ENCODE results near the gene PHF21A. TPM values are rescaled to one million over a fixed set of nuclear protein-coding genes. Genes with fewer than 3 reads are reported as not detected.

PHF21A gene
- total RNA-seq, 1 donor from 2014 or later: 69.3 TPM

DNA sequence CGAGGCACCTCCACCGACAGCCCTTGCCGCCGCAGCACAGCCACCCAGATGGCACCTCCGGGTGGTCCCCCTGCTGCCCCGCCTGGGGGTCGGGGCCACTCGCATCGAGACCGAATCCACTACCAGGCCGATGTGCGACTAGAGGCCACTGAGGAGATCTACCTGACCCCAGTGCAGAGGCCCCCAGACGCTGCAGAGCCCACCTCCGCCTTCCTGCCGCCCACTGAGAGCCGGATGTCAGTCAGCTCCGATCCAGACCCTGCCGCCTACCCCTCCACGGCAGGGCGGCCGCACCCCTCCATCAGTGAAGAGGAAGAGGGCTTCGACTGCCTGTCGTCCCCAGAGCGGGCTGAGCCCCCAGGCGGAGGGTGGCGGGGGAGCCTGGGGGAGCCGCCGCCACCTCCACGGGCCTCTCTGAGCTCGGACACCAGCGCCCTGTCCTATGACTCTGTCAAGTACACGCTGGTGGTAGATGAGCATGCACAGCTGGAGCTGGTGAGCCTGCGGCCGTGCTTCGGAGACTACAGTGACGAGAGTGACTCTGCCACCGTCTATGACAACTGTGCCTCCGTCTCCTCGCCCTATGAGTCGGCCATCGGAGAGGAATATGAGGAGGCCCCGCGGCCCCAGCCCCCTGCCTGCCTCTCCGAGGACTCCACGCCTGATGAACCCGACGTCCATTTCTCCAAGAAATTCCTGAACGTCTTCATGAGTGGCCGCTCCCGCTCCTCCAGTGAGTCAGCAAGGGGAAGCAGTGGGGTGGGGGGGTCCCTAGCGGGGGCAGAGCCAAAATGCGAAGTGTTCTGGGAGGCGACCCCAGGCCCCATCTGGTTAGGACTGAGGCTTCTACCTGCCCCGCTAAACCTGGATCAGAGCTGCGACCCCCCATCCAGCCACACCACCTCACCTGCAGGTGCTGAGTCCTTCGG lies 218.5 kb downstream of the PHF21A start:
- H3K36me3 Mint-ChIP-seq (ENCODE audit: low read depth, unreplicated experiment): peaks cover 5% of the 10 kb centered on the region
- H4K20me1 ChIP-seq (ENCODE audit: insufficient read depth, low read length): peaks cover 14% of the 10 kb centered on the region

DNA sequence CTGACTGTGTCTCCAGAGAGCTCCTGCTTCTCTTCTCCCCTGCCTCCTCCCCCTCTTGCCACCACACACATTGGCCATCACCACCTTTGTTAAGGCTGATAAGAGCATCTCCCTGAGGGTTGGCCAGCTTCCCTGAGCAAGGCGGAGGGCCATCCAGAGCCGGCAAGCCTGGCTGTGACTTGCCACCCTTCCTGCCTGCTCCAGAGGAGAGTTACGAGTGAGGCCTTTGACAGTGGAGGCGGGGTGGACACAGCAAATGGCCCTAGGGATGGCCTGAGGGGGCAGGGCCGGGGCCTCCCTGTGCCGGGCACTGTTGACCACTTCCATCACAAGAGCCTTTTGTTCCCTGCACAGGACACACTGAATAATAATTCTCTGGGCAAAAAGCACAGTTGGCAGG lies 219.6 kb downstream of the PHF21A start:
- H3K27ac ChIP-seq (ENCODE audit: low read depth, low read length): no peak overlapping the region
- Mint-ChIP-seq H3K27ac (ENCODE audit: unreplicated experiment) (no peak overlapping the region), H3K9me3 (ENCODE audit: unreplicated experiment) (peaks cover 2% of the 10 kb centered on the region), H3K4me3 (ENCODE audit: unreplicated experiment) (no peak overlapping the region), H3K27me3 (ENCODE audit: low read depth, unreplicated experiment) (peaks cover 4% of the 10 kb centered on the region), H3K36me3 (ENCODE audit: low read depth, unreplicated experiment) (peaks cover 5% of the 10 kb centered on the region), H3K4me1 (ENCODE audit: low read depth, unreplicated experiment) (peaks cover 6% of the 10 kb centered on the region)
- no peaks in the 10 kb centered on the region for H3K36me3 ChIP-seq (ENCODE audit: insufficient read depth, low read length)
- no peak overlapping the region for H3K9ac ChIP-seq (ENCODE audit: low read length)
- H3K27me3 ChIP-seq (ENCODE audit: insufficient read depth, low read length): no peaks in the 10 kb centered on the region
- H3K9me3 ChIP-seq (ENCODE audit: insufficient read depth, low read depth, low read length): no peaks in the 10 kb centered on the region
- H3K4me1 ChIP-seq (ENCODE audit: insufficient read depth, low read length): peaks cover 18% of the 10 kb centered on the region
- TF ChIP-seq, protein P1, sequence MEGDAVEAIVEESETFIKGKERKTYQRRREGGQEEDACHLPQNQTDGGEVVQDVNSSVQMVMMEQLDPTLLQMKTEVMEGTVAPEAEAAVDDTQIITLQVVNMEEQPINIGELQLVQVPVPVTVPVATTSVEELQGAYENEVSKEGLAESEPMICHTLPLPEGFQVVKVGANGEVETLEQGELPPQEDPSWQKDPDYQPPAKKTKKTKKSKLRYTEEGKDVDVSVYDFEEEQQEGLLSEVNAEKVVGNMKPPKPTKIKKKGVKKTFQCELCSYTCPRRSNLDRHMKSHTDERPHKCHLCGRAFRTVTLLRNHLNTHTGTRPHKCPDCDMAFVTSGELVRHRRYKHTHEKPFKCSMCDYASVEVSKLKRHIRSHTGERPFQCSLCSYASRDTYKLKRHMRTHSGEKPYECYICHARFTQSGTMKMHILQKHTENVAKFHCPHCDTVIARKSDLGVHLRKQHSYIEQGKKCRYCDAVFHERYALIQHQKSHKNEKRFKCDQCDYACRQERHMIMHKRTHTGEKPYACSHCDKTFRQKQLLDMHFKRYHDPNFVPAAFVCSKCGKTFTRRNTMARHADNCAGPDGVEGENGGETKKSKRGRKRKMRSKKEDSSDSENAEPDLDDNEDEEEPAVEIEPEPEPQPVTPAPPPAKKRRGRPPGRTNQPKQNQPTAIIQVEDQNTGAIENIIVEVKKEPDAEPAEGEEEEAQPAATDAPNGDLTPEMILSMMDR (IDR thresholded peaks at IDR 0.05; ENCODE audit: insufficient read depth, low read depth, low read length): no peak
- peaks cover 14% of the 10 kb centered on the region for H4K20me1 ChIP-seq (ENCODE audit: insufficient read depth, low read length)
- H3K79me2 ChIP-seq (ENCODE audit: insufficient read depth, low read length): no peaks in the 10 kb centered on the region
- DNase-seq (ENCODE audit: low read depth) (no peak), FAIRE-seq (no peak)
- H2AFZ ChIP-seq (ENCODE audit: low read depth, low read length): no peak overlapping the region
- peak overlapping the region; percentile 89 for H3K4me2 ChIP-seq (ENCODE audit: low read length)
- no peak overlapping the region for H3K4me3 ChIP-seq (ENCODE audit: insufficient read depth, low read depth, low read length)

More for the DNA sequence above, 218.5 kb downstream of the PHF21A start:
- Mint-ChIP-seq H3K27ac (ENCODE audit: unreplicated experiment) (no peak overlapping the region), H3K4me3 (ENCODE audit: unreplicated experiment) (no peak overlapping the region), H3K9me3 (ENCODE audit: unreplicated experiment) (peaks cover 2% of the 10 kb centered on the region), H3K4me1 (ENCODE audit: low read depth, unreplicated experiment) (peaks cover 6% of the 10 kb centered on the region), H3K27me3 (ENCODE audit: low read depth, unreplicated experiment) (peaks cover 2% of the 10 kb centered on the region)
- H3K79me2 ChIP-seq (ENCODE audit: insufficient read depth, low read length): no peaks in the 10 kb centered on the region
- DNase-seq (ENCODE audit: low read depth) (no peak), FAIRE-seq (no peak)
- H3K9ac ChIP-seq (ENCODE audit: low read length): no peak overlapping the region
- H3K4me1 ChIP-seq (ENCODE audit: insufficient read depth, low read length): peaks cover 18% of the 10 kb centered on the region
- no peaks in the 10 kb centered on the region for H3K27me3 ChIP-seq (ENCODE audit: insufficient read depth, low read length)
- no peak overlapping the region for H3K27ac ChIP-seq (ENCODE audit: low read depth, low read length)
- no peaks in the 10 kb centered on the region for H3K9me3 ChIP-seq (ENCODE audit: insufficient read depth, low read depth, low read length)
- no peak overlapping the region for H3K4me2 ChIP-seq (ENCODE audit: low read length)
- no peak overlapping the region for H2AFZ ChIP-seq (ENCODE audit: low read depth, low read length)
- TF ChIP-seq EZH2 (IDR thresholded peaks at IDR 0.05; ENCODE audit: insufficient read depth, low read length): no peak
- TF ChIP-seq, protein P1 (IDR thresholded peaks at IDR 0.05; ENCODE audit: insufficient read depth, low read depth, low read length): no peak
- H3K4me3 ChIP-seq (ENCODE audit: insufficient read depth, low read depth, low read length): no peak overlapping the region
- no peaks in the 10 kb centered on the region for H3K36me3 ChIP-seq (ENCODE audit: insufficient read depth, low read length)

Data from astrocyte (in vitro differentiated cells and primary cell).